ENCODE data around the gene PDLIM4.
A peak's percentile ranks its signal among the peaks of the same experiment; 100 is the strongest.

PDLIM4 gene, protein sequence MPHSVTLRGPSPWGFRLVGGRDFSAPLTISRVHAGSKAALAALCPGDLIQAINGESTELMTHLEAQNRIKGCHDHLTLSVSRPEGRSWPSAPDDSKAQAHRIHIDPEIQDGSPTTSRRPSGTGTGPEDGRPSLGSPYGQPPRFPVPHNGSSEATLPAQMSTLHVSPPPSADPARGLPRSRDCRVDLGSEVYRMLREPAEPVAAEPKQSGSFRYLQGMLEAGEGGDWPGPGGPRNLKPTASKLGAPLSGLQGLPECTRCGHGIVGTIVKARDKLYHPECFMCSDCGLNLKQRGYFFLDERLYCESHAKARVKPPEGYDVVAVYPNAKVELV

GRCh38 chr5:132257131-132258101 is at the start of gene PDLIM4:
Gene PDLIM4 (plus strand): TSS chr5:132257696. CDS start chr5:132257735, 39 bp downstream.
- TF ChIP-seq, protein P1, sequence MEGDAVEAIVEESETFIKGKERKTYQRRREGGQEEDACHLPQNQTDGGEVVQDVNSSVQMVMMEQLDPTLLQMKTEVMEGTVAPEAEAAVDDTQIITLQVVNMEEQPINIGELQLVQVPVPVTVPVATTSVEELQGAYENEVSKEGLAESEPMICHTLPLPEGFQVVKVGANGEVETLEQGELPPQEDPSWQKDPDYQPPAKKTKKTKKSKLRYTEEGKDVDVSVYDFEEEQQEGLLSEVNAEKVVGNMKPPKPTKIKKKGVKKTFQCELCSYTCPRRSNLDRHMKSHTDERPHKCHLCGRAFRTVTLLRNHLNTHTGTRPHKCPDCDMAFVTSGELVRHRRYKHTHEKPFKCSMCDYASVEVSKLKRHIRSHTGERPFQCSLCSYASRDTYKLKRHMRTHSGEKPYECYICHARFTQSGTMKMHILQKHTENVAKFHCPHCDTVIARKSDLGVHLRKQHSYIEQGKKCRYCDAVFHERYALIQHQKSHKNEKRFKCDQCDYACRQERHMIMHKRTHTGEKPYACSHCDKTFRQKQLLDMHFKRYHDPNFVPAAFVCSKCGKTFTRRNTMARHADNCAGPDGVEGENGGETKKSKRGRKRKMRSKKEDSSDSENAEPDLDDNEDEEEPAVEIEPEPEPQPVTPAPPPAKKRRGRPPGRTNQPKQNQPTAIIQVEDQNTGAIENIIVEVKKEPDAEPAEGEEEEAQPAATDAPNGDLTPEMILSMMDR (IDR thresholded peaks at IDR 0.05; ENCODE audit: extremely low read depth, insufficient read depth, missing control alignments), result no peak
- peak; percentile 15 for DNase-seq (ENCODE audit: low spot score)
- in situ Hi-C loops (cut with MboI; ENCODE audit: low pct_unique_long_range_greater_than_20kb, low sequenced_read_pairs, unreplicated experiment), result no loop called here

GRCh38 chr5:132207778-132208177 is 49.7 kb upstream of the PDLIM4 start:
- TF ChIP-seq, protein P1 (IDR thresholded peaks at IDR 0.05; ENCODE audit: extremely low read depth, insufficient read depth, missing control alignments), result no peak
- in situ Hi-C loops (cut with MboI; ENCODE audit: low pct_unique_long_range_greater_than_20kb, low sequenced_read_pairs, unreplicated experiment), result no loop called here

DNA sequence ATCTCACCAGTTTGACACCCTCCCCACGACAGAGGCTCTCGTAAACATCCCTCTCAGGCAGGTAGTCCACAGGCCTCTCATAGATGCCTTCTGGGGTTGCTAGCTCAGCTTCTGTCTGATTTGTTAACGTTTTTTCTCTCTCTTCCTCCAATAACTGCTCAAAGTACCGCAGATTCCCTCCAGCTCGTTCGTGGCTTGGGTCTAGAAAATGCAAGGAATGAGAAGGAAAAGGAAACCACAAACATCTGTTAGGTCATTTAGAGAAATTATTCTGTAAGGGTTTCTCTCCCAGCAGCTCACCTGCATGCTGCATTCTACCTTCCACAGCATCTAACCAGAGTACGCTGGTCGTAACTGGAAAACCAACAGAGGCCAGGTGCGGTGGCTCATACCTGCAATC is 48.4 kb upstream of the PDLIM4 start:
- TF ChIP-seq, protein P1 (IDR thresholded peaks at IDR 0.05; ENCODE audit: extremely low read depth, insufficient read depth, missing control alignments), result no peak
- in situ Hi-C loops (cut with MboI; ENCODE audit: low pct_unique_long_range_greater_than_20kb, low sequenced_read_pairs, unreplicated experiment), result no loop called here
- no peak for DNase-seq (ENCODE audit: low spot score)

More at GRCh38 chr5:132207778-132208177, 49.7 kb upstream of the PDLIM4 start:
- no peak for DNase-seq (ENCODE audit: low spot score)

GRCh38 chr5:132209901-132210545 is 47.5 kb upstream of the PDLIM4 start:
- in situ Hi-C loops (cut with MboI; ENCODE audit: low pct_unique_long_range_greater_than_20kb, low sequenced_read_pairs, unreplicated experiment), result no loop called here
- DNase-seq (ENCODE audit: low spot score), result no peak
- TF ChIP-seq, protein P1 (IDR thresholded peaks at IDR 0.05; ENCODE audit: extremely low read depth, insufficient read depth, missing control alignments), result no peak

- TF ChIP-seq, protein P1 (IDR thresholded peaks at IDR 0.05; ENCODE audit: extremely low read depth, insufficient read depth, missing control alignments), result no peak
- in situ Hi-C loops (cut with MboI; ENCODE audit: low pct_unique_long_range_greater_than_20kb, low sequenced_read_pairs, unreplicated experiment), result no loop called here
- DNase-seq (ENCODE audit: low spot score), result no peak
These were observed 46.6 kb upstream of the PDLIM4 start for GRCh38 chr5:132210944-132211343.

DNA sequence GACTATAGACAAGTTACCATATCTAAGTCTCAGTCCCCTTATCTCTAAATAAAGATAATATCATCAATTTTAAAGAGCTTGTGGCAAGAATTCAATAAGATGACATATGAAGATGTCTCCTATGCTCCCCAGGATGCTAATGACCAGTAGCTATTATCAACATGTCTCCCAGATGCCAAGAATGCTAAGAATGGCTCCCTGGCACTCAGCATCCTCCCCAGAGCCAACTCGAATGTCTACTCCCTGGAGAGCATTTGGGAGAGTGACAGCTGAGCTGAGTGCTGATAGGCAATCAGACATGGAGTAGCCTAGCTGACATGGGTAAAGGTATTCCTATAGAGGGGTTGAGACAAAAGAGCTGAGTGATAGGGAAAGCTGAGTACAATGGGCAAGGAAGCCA is 45.7 kb upstream of the PDLIM4 start:
- in situ Hi-C loops (cut with MboI; ENCODE audit: low pct_unique_long_range_greater_than_20kb, low sequenced_read_pairs, unreplicated experiment), result no loop called here
- DNase-seq (ENCODE audit: low spot score), result no peak

More for the DNA sequence above, 45.7 kb upstream of the PDLIM4 start:
- TF ChIP-seq, protein P1 (IDR thresholded peaks at IDR 0.05; ENCODE audit: extremely low read depth, insufficient read depth, missing control alignments), result no peak
